ENCODE measurements around the gene CHPF2.
A peak's percentile ranks its signal among the peaks of the same experiment; 100 is the strongest.

Gene CHPF2

DNA sequence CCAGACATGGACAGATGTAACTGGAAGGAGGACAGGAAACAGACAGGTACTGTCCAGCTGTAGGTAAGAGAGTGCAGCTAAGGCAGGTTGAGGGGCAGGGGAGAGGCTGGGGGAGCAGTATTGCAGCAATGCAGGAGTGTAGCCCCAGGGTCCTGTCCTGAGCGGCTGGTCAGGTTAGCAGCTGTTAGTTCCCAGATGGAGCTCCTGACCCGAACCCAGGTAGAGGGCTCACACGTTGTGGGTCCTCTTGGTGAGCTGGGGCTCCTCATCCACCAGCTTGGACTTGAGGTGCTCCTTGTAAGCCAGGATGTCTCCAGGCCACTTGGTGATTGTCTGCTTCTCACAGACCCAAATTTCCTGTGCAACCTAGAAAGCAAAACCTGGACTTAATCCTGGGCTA lies 18.5 kb upstream of the CHPF2 start:
- no peak overlapping the region for H3K4me3 ChIP-seq (ENCODE audit: low read depth, low read length)
- TF ChIP-seq, protein P1, sequence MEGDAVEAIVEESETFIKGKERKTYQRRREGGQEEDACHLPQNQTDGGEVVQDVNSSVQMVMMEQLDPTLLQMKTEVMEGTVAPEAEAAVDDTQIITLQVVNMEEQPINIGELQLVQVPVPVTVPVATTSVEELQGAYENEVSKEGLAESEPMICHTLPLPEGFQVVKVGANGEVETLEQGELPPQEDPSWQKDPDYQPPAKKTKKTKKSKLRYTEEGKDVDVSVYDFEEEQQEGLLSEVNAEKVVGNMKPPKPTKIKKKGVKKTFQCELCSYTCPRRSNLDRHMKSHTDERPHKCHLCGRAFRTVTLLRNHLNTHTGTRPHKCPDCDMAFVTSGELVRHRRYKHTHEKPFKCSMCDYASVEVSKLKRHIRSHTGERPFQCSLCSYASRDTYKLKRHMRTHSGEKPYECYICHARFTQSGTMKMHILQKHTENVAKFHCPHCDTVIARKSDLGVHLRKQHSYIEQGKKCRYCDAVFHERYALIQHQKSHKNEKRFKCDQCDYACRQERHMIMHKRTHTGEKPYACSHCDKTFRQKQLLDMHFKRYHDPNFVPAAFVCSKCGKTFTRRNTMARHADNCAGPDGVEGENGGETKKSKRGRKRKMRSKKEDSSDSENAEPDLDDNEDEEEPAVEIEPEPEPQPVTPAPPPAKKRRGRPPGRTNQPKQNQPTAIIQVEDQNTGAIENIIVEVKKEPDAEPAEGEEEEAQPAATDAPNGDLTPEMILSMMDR (IDR thresholded peaks at IDR 0.05; ENCODE audit: low read depth, low read length), result no peak

DNA sequence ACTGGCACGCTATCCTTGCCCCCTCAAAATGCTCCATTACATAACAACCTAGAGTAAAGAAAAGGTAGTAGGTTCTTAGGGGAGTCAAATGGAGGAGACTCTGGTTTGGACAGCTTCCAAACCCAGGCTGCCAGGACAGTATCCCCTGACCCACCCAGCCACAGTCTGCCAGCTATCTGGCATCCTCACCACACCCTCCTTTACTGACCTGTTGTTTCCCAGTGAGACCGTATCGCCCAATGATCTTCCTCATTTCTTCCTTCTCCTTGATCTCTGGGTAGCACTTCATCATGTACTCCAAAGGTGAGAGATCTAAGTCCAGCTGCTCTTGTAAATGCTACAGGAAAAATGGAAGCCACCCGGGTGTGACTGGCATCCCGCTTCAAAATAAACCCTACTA lies 16.9 kb upstream of the CHPF2 start:
- H3K4me3 ChIP-seq (ENCODE audit: low read depth, low read length), result no peak overlapping the region
- TF ChIP-seq, protein P1 (IDR thresholded peaks at IDR 0.05; ENCODE audit: low read depth, low read length), result no peak

DNA sequence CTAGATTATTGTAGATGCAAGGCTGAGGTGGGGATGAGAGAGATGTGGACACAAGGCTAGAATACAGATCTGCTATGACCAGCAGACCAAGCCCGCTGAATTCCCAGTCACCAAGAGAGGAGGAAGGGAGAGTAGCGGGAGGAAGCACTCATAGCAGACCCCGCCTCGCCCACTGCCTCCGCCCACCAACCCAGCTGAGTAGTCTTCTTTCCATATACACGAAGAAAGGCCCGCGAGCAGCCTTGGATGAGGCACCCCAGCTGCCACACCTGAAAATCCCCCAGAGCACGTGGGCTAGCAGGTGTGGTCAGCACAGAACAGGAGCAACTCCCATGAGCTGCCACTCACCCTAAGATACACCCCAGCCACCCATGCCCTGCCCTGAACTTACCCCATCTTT lies 14.1 kb upstream of the CHPF2 start:
- H3K4me3 ChIP-seq (ENCODE audit: low read depth, low read length), result no peak overlapping the region
- TF ChIP-seq, protein P1 (IDR thresholded peaks at IDR 0.05; ENCODE audit: low read depth, low read length), result no peak

DNA sequence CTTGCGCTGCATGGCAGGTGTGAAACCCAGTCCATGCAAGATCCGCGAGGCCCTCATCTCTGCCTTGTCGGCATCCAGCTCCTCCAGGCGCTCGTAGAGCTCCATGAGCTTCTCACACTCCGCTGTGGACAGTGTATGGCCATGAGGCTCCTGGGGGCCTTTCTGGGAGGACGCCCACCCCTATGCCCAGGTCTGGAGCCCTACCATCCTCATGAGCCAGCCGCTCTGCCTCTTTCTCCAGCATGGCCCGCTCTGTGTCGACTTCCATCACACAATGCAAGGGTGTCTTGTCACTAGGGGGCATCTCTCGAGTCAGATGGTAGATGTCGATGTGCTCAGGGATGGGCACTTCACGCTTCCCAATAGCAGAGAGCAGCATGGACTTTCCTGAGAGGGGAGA lies 8.6 kb upstream of the CHPF2 start:
- TF ChIP-seq, protein P1 (IDR thresholded peaks at IDR 0.05; ENCODE audit: low read depth, low read length), result no peak

DNA sequence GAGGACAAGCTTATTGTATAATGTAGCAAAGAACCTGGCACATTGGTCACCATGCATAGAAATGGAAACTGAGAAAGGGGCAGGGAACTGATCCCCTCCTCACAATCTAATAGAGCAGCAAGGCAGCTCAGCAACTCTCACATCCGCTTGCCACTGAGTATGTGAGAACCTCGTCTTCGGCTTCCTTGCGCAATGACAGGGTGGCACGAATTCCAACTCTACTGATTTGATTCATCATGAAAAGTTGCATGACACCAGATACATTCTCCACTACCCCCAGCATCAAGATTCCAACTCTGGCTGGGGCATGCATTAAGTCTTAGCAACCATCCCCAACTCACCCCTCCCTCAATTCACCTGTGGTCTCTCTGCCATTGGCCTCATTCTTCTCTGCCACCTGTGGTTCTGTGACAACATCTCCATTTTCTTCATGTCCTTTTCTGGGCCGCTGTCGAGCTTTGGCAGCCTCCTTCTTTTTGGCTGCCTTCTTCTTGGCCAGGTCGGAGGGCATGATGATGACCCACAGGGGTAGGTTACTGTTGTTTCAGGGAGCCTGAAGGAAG lies 6.3 kb upstream of the CHPF2 start:
- H3K4me3 ChIP-seq (ENCODE audit: low read depth, low read length), result peak overlapping the region; percentile 85
- TF ChIP-seq, protein P1 (IDR thresholded peaks at IDR 0.05; ENCODE audit: low read depth, low read length), result no peak

More for the DNA sequence above, 8.6 kb upstream of the CHPF2 start:
- H3K4me3 ChIP-seq (ENCODE audit: low read depth, low read length), result no peak overlapping the region

DNA sequence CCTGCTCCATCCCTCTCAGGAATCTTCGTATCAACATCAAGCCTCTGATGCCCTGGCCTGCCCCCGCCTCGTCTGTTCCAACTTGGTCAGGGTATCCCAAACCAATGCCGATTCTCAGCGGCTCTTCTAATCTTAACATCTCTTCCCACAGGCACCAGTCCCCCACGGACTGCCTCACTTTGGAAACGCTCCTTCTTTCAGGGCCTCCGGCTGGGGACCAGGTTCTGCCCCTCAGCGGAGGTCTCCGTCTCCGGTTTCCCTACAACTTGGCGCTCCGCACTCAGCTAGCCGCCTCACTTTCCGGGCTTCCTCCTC lies 5.8 kb upstream of the CHPF2 start:
- peak overlapping the region; percentile 85 for H3K4me3 ChIP-seq (ENCODE audit: low read depth, low read length)
- TF ChIP-seq, protein P1 (IDR thresholded peaks at IDR 0.05; ENCODE audit: low read depth, low read length), result no peak

DNA sequence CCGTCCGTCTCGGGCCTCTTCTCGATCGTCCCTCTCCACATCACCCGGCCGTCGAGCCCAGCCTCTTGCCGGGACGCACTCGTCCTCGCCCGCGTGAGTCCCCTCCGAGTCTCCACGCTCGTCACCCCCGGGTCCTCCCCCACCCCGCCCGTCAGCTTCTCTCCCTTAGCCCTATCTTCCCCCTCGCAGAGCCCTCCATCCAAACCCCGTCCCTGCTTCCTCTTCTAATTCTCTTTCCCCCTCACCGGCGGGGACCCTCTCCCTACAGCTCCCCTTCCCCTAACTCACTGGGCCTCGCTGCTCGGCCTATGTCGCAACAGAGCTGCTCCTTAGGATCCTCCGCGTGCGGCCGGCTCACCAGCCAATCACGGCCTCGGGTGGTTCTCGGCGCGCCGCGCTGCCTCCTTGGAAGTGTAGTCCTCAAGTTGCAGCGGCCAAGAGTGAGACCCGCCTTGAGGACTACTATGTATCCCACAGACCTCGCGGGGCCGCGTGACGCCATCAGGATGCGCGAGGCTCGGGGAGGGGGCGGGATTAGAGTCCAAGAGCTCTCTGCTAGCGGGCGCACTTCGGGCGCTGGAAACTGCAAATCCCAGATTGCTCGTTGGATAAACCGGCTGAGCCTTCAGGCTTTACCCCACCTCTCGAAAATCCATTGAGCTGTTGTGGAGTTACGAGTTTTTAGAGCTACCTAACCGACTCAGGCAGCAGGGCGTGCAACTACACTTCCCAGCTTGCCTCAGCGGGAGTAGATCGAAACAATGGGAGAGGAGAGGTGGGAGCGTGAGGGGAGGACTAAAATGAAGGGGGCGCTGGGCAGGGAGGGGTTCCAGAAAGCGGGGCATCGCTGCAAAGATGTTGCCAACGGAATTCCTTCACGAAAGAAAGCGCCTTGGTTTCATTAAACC lies 5.2 kb upstream of the CHPF2 start, which contains the start of gene ABCF2:
TSS of gene ABCF2 (minus strand) at position 331 of the 908 bp plus-strand sequence. CDS start 747 bp downstream, outside the sequence.
- TF ChIP-seq, protein P1 (IDR thresholded peaks at IDR 0.05; ENCODE audit: low read depth, low read length), result no peak
- H3K4me3 ChIP-seq (ENCODE audit: low read depth, low read length), result peak within 1 kb of the TSS; percentile 85

Measured in WI38 (cell line).